Astrocyte of the hippocampus (primary cell): ENCODE data around the gene MS4A1.
"Not testable (repeated sequence)": the region's sequence is repeated elsewhere in the genome, so short reads cannot be mapped to it uniquely, and the experiment has no call there.

Experiments used
- DNase-seq: peaks from one replicate; pipeline ENCODE4 v3.0.0; 2011; ENCODE audit warnings: low read depth, low spot score

Gene MS4A1

GRCh38 chr11:60455531-60456042 lies at the start of gene MS4A1:
MS4A1 (plus strand) TSS chr11:60455847; CDS start chr11:60462375, 6,528 bp downstream.
- DNase-seq = no peak

GRCh38 chr11:60420015-60420414 lies 35.6 kb upstream of the MS4A1 start:
- DNase-seq = no peak

- DNase-seq = no peak
These were observed 33.0 kb upstream of the MS4A1 start for GRCh38 chr11:60422609-60423008.

GRCh38 chr11:60428517-60428916 lies 27.1 kb upstream of the MS4A1 start:
- DNase-seq = peak; percentile 2

GRCh38 chr11:60429272-60429671 lies 26.4 kb upstream of the MS4A1 start, which contains the start of gene MS4A5:
MS4A5 (plus strand) TSS chr11:60429572; CDS start chr11:60429675, 103 bp downstream.
- no peak for DNase-seq

GRCh38 chr11:60431251-60431650 lies 24.4 kb upstream of the MS4A1 start:
- DNase-seq = no peak

- DNase-seq = no peak
These were observed 22.2 kb upstream of the MS4A1 start for GRCh38 chr11:60433401-60433800.

- DNase-seq = no peak
These were observed 8.6 kb upstream of the MS4A1 start for GRCh38 chr11:60447070-60447469.

GRCh38 chr11:60447846-60448245 lies 7.8 kb upstream of the MS4A1 start:
- no peak for DNase-seq

- not testable (repeated sequence) for DNase-seq
These were observed 4.5 kb upstream of the MS4A1 start for GRCh38 chr11:60451185-60451584.

GRCh38 chr11:60454212-60454611 lies 1.4 kb upstream of the MS4A1 start:
- DNase-seq = no peak

GRCh38 chr11:60457576-60457975 lies 1.9 kb downstream of the MS4A1 start:
- DNase-seq = no peak

GRCh38 chr11:60459345-60459744 lies 3.7 kb downstream of the MS4A1 start:
- no peak for DNase-seq

GRCh38 chr11:60468829-60469228 lies 13.2 kb downstream of the MS4A1 start:
- no peak for DNase-seq

- no peak for DNase-seq
These were observed 14.1 kb downstream of the MS4A1 start for GRCh38 chr11:60469723-60470122.

- no peak for DNase-seq
These were observed 21.4 kb downstream of the MS4A1 start for GRCh38 chr11:60477035-60477445.

GRCh38 chr11:60482361-60482760 lies 26.7 kb downstream of the MS4A1 start:
- DNase-seq = no peak

- no peak for DNase-seq
These were observed 30.3 kb downstream of the MS4A1 start for GRCh38 chr11:60485987-60486386.

- DNase-seq = no peak
These were observed 36.9 kb downstream of the MS4A1 start, which contains the start of gene MS4A12 for GRCh38 chr11:60492488-60493009. MS4A12 (plus strand) TSS chr11:60492778; CDS start chr11:60497319, 4,541 bp downstream.

- no peak for DNase-seq
These were observed 37.8 kb downstream of the MS4A1 start for GRCh38 chr11:60493454-60493853.

- DNase-seq = no peak
These were observed 42.8 kb downstream of the MS4A1 start for GRCh38 chr11:60498399-60498798.

- no peak for DNase-seq
These were observed 43.2 kb downstream of the MS4A1 start for GRCh38 chr11:60498853-60499252.

GRCh38 chr11:60500276-60500910 lies 44.7 kb downstream of the MS4A1 start:
- peak; percentile 39 for DNase-seq
